GM12874 (cell line): ENCODE measurements around the gene TASOR2.

Source experiments
- TF ChIP-seq, protein P1 (sequence below): IDR thresholded peaks from 2 replicates; pipeline ENCODE4 v1.5.1; 2011; ENCODE audit warnings: low read depth, mild to moderate bottlenecking, control low read depth, low read length, moderate library complexity; ENCODE audit not compliant: insufficient read depth

Gene TASOR2, protein sequence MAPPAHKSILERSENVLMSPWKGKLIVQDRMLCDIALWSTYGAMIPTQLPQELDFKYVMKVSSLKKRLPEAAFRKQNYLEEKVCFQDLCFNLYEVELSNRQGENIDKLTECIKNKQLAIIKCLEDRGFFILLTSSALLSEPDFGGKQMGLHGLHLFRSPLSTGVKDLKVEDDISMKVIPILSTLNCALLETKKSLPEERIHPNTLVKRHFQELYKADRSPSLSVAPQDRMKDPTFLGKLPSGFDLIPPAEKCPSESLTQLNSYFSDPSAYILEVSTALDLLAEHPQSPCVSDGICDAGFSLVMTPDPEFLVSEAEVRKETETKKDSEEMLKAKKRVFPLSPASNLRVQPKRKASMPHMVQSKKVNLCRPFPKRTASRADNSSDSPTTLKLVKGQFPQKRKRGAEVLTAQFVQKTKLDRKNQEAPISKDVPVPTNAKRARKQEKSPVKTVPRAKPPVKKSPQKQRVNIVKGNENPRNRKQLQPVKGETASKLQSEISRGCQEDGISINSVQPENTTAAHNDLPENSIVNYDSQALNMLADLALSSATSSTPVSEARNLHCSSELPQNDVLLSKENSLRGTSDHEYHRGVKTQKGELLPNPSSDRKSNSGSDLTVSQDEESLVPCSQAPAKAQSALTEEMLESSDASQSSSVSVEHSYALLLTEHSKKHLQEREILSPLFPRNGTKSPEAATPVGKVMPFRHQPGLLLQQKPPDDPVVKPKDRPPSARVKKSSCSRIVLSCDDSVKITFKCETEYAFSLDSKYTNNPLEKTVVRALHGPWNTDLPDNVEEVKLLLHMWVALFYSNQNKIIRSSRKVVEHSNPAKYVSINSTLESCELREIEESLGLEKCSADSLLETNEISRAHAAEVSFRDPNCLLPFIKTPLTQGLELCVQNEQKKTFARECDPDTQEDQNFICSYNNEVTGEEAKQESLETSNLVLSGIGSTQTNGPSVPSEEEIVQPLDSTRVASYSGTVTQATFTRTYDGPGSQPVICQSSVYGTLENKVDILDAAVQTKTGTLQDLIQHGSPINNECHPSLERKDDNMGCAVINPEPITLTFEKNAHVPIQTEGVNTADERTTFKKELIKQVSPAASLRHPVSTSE (N-terminal part only)

DNA sequence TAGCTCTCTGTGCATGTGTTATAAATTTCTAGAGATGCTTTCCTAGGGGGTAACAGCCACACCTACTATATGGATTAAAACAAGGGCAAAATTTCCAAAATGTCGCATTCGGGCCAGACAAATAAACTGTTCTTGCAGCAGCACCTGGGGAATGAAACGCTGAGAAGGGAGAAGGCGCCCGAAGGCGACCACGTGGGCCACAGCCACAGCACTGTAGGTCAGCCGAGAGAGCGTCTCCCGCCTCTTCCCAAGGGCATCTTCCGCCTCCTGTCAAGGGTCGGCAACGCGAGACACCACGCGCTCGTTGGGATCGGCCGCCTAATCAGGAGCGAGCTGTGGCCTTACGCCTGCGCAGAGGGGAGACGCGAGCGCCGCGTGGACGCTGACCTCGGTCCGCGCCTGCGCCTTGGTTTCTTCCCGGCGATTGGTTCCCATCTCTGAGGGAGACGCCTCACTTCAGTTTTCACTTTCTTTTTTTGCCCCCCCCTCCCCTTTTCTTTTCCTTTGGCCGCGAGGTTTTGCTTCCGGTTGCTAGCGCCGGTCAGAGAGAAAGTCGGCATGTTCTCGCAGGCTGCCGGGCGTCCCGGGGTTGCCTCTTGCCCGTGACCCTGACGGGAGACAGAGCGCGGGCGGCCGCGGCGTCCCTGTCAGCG lies at the start of gene TASOR2:
TSS of gene TASOR2 (plus strand) at position 521 of the 653 bp plus-strand sequence. CDS start 35,805 bp downstream, outside the sequence.
- TF ChIP-seq, protein P1, sequence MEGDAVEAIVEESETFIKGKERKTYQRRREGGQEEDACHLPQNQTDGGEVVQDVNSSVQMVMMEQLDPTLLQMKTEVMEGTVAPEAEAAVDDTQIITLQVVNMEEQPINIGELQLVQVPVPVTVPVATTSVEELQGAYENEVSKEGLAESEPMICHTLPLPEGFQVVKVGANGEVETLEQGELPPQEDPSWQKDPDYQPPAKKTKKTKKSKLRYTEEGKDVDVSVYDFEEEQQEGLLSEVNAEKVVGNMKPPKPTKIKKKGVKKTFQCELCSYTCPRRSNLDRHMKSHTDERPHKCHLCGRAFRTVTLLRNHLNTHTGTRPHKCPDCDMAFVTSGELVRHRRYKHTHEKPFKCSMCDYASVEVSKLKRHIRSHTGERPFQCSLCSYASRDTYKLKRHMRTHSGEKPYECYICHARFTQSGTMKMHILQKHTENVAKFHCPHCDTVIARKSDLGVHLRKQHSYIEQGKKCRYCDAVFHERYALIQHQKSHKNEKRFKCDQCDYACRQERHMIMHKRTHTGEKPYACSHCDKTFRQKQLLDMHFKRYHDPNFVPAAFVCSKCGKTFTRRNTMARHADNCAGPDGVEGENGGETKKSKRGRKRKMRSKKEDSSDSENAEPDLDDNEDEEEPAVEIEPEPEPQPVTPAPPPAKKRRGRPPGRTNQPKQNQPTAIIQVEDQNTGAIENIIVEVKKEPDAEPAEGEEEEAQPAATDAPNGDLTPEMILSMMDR: no peak

DNA sequence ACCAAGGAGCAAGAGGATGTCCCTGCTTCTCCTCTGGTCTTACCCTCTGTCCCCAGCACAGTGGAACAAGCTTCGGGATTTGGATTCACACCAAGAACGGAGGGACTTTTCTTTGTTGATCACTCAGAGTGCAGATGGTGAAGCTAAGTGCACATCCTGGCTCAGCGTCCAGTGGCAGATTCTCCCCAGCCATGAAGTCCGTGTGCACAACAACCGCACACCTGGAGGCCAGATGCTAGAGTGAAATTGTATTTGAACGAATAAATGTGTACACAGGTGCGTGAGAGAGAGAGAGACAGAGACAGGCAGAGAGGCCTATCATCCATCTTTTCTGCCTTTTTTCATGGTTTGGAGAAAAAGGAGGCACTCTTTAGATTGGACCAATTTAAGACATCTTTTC lies 49.7 kb upstream of the TASOR2 start:
- TF ChIP-seq, protein P1: no peak

DNA sequence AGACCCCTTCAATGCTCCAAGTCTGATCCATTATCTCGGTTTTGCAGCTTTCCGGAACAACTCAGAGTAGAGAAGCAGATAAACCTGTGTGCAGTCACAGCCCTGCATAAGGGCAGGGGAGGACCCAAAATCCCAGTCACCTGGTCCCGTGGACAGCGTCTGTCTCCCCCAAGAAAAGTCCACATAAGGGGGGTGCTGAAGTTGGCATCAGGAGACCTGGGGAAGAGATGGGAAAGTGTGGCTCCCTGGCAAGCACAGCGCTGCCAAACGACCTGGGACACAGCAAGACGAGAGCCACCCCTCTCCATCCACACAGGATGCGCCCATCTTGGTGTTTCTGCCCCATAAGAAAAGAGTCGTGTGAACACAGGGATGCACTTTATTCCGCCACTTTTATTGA lies 46.1 kb upstream of the TASOR2 start:
- TF ChIP-seq, protein P1: no peak

- TF ChIP-seq, protein P1: no peak
Measured at GRCh38 chr10:5639066-5639465, 45.6 kb upstream of the TASOR2 start.

- TF ChIP-seq, protein P1: no peak
Measured at GRCh38 chr10:5640036-5640435, 44.6 kb upstream of the TASOR2 start.

DNA sequence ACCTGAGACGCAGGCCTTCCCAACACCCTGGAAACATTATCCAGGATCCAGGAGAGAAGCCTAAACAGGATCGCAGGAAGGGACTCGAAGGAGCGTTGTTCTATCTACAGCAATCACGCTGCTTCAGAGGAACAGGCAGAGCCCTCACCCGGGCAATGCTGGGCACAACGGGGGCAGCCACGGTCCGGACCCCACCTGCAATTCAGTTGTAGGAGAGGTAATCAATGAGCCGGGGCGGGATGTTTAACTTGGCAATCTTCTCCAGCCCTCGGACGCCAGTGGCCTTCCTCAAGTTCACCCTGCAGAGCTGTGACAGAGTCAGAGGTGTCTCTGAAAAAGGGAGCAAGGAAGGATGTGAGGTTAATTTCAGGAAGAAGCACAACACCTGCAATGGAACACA lies 44.1 kb upstream of the TASOR2 start:
- TF ChIP-seq, protein P1: no peak
